Mesothelial cell of epicardium (in vitro differentiated cells): Measurements from ENCODE around the gene KCNQ5. TPM values are rescaled to one million over a fixed set of nuclear protein-coding genes. Genes with fewer than 3 reads are reported as not detected.

Source experiments
- DNase-seq, 2 experiments: peaks; one replicate each; pipeline ENCODE4 v3.0.0; 2021; ENCODE audit warnings: low spot score in 2 of 2; ENCODE audit not compliant: unreplicated experiment in 2 of 2
- H3K27ac Mint-ChIP-seq: 2 replicates; pipeline ENCODE4 v1.8.0; 2021; ENCODE audit warnings: mixed read lengths
- H3K27me3 Mint-ChIP-seq: 2 replicates; pipeline ENCODE4 v1.8.0; 2021; ENCODE audit warnings: low read depth, mixed read lengths
- H3K36me3 Mint-ChIP-seq: 2 replicates; pipeline ENCODE4 v1.8.0; 2021; ENCODE audit warnings: mixed read lengths
- H3K4me1 Mint-ChIP-seq: 2 replicates; pipeline ENCODE4 v1.8.0; 2021; ENCODE audit warnings: mixed read lengths
- H3K4me3 Mint-ChIP-seq: 2 replicates; pipeline ENCODE4 v1.8.0; 2021; ENCODE audit warnings: mild to moderate bottlenecking, moderate library complexity, mixed read lengths
- H3K9me3 Mint-ChIP-seq: 2 replicates; pipeline ENCODE4 v1.8.0; 2021; ENCODE audit warnings: mixed read lengths
- CTCF ChIP-seq: fragments of 200-600 bp; sonication (generic); IDR thresholded peaks from one replicate; pipeline ENCODE4 v1.5.0; 2021; ENCODE audit warnings: antibody characterized with exemption; ENCODE audit not compliant: unreplicated experiment
- total RNA-seq: library from RNA; stranded (reverse); gene quantifications from 3 replicates; pipeline ENCODE4 v1.2.1, GENCODE V29; 2021

The KCNQ5 gene
- total RNA-seq, 1 donor from 2014 or later: 4.8 TPM

GRCh38 chr6:72622094-72622940, 453 bp downstream of the KCNQ5 start:
- Mint-ChIP-seq H3K27me3 (peaks cover 49% of the 10 kb centered on the region), H3K4me1 (peaks cover 36% of the 10 kb centered on the region), H3K36me3 (no peaks in the 10 kb centered on the region), H3K9me3 (no peaks in the 10 kb centered on the region), H3K27ac (no peak overlapping the region), H3K4me3 (peak overlapping the region; percentile 83)
- peak; percentile 30 to 55 for DNase-seq
- no peak for TF ChIP-seq CTCF

DNA sequence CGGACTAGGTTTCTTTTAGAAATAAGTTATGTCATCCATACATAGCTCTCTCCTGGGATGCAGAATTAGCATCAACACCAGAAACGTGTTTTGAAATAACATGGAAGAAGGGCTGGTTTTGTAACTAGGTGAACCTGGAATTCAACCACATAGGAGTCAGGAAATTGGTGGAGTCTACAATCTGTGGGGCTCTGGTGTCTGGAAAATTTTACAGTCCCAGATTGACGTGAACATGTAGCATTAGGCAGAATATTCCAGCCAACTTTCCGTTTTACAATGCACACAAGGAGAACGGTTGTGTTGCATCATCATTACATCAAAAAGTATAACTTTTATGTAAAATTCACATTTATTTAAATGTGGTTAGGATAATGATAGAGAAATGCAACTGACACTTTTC, 1.9 kb downstream of the KCNQ5 start:
- no peak for TF ChIP-seq CTCF
- peaks cover 36% of the 10 kb centered on the region for H3K4me1 Mint-ChIP-seq
- peaks cover 39% of the 10 kb centered on the region for H3K27me3 Mint-ChIP-seq
- no peaks in the 10 kb centered on the region for H3K36me3 Mint-ChIP-seq
- peak overlapping the region; percentile 83 for H3K4me3 Mint-ChIP-seq
- no peaks in the 10 kb centered on the region for H3K9me3 Mint-ChIP-seq
- no peak for DNase-seq
- H3K27ac Mint-ChIP-seq: no peak overlapping the region

DNA sequence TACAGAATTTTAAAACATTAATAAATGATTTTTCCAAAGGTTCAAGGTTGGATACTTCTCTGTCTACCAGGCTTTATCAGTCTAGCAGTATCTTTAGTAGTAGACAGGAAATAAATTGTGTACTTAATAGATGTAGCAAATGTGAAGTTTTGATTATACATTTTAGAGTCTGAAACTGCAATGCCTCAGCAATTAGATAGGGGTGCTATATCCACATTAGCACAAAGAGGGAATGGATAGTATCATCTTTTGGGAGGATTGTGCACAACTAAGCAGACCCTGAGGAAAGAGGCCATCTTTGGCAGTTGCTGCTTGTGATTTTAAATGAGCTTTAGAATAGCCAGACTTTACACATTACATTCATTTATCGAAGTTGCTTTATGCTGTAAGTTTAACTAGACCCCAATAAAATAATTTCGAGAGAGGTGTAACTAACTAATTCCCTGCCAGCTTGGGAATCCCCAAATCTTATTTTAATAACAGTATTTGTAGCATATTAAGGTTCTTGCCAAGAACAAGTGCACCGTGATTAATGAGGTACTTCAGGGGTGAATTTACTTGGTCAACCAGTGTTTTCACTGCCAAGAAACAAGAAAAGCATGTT, 2.8 kb downstream of the KCNQ5 start:
- no peak overlapping the region for H3K27ac Mint-ChIP-seq
- H3K36me3 Mint-ChIP-seq: no peaks in the 10 kb centered on the region
- no peak for DNase-seq
- H3K27me3 Mint-ChIP-seq: peaks cover 32% of the 10 kb centered on the region
- H3K9me3 Mint-ChIP-seq: no peaks in the 10 kb centered on the region
- peak; percentile 74 for TF ChIP-seq CTCF
- H3K4me3 Mint-ChIP-seq: no peak overlapping the region
- H3K4me1 Mint-ChIP-seq: peaks cover 35% of the 10 kb centered on the region

DNA sequence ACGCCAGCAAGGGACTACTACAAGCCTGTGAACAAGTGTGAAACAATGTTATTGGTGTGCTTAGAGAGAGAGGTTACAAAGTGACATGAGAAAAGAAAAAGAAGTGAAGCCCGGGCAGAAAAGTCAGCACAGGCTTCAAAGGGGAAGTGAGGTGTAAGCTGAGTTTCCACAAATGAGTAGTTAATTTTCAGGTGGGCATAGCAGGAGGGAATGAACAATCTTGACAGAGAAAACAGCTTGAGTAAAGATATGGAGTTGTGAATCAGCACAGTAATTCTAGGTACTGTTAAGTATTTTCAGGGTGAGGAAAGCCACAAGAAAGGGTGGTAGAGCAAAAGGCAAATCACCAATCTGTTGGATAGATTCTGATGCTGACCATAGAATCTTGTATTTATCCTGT, 4.3 kb downstream of the KCNQ5 start:
- no peak for TF ChIP-seq CTCF
- DNase-seq: no peak
- Mint-ChIP-seq H3K27ac (no peak overlapping the region), H3K4me1 (peaks cover 26% of the 10 kb centered on the region), H3K36me3 (no peaks in the 10 kb centered on the region), H3K9me3 (no peaks in the 10 kb centered on the region), H3K27me3 (peaks cover 18% of the 10 kb centered on the region), H3K4me3 (no peak overlapping the region)

GRCh38 chr6:72627539-72627938, 5.7 kb downstream of the KCNQ5 start:
- peaks cover 12% of the 10 kb centered on the region for H3K27me3 Mint-ChIP-seq
- no peak for TF ChIP-seq CTCF
- H3K27ac Mint-ChIP-seq: no peak overlapping the region
- no peaks in the 10 kb centered on the region for H3K36me3 Mint-ChIP-seq
- peaks cover 26% of the 10 kb centered on the region for H3K4me1 Mint-ChIP-seq
- no peak overlapping the region for H3K4me3 Mint-ChIP-seq
- DNase-seq: no peak
- peaks cover 3% of the 10 kb centered on the region for H3K9me3 Mint-ChIP-seq
